Measurements from ENCODE around the gene AP1G2. TPM values are rescaled to one million over a fixed set of nuclear protein-coding genes. Genes with fewer than 3 reads are reported as not detected.
"Not testable (repeated sequence)": the region's sequence is repeated elsewhere in the genome, so short reads cannot be mapped to it uniquely, and the experiment has no call there.

AP1G2 gene
- total RNA-seq, 2 donors from 2014 or later = 36.4 to 61.7 TPM

DNA sequence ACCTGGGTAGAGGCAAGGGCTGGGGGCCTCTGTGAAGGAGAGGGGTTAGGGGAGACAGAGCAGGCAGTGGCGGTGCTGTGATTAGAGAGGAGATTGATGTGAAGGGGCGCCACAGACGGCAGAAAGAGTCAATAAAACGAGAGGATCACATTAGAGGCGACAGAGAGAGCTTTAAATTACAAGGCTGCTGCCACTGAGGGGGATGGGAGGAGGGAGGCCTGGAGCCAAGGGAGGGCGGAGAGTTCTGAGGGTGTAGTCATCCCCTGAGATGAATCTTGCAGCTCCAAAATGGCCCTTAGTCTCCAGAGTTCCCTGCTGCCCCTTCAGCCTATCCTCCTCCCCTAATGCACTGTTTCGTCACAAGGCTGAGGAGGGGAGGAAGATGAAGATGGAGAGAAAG lies 28.8 kb downstream of the AP1G2 start:
- H3K4me3 ChIP-seq = no peak overlapping the region
- H3K36me3 ChIP-seq = no peaks in the 10 kb centered on the region
- H3K9me3 ChIP-seq = no peaks in the 10 kb centered on the region
- no peaks in the 10 kb centered on the region for H3K27me3 ChIP-seq (replicated peaks; ENCODE audit: insufficient read depth)
- H3K27ac ChIP-seq = no peak overlapping the region
- H3K4me1 ChIP-seq (ENCODE audit: control insufficient read depth in 1 of 2, low read depth in 2 of 2) = no peaks in the 10 kb centered on the region
- no peak for ATAC-seq (ENCODE audit: insufficient number of reproducible peaks, low FRiP score, low read depth)
- DNase-seq (ENCODE audit: low spot score) = no peak
- TF ChIP-seq, protein P1, sequence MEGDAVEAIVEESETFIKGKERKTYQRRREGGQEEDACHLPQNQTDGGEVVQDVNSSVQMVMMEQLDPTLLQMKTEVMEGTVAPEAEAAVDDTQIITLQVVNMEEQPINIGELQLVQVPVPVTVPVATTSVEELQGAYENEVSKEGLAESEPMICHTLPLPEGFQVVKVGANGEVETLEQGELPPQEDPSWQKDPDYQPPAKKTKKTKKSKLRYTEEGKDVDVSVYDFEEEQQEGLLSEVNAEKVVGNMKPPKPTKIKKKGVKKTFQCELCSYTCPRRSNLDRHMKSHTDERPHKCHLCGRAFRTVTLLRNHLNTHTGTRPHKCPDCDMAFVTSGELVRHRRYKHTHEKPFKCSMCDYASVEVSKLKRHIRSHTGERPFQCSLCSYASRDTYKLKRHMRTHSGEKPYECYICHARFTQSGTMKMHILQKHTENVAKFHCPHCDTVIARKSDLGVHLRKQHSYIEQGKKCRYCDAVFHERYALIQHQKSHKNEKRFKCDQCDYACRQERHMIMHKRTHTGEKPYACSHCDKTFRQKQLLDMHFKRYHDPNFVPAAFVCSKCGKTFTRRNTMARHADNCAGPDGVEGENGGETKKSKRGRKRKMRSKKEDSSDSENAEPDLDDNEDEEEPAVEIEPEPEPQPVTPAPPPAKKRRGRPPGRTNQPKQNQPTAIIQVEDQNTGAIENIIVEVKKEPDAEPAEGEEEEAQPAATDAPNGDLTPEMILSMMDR (IDR thresholded peaks at IDR 0.05) = no peak

DNA sequence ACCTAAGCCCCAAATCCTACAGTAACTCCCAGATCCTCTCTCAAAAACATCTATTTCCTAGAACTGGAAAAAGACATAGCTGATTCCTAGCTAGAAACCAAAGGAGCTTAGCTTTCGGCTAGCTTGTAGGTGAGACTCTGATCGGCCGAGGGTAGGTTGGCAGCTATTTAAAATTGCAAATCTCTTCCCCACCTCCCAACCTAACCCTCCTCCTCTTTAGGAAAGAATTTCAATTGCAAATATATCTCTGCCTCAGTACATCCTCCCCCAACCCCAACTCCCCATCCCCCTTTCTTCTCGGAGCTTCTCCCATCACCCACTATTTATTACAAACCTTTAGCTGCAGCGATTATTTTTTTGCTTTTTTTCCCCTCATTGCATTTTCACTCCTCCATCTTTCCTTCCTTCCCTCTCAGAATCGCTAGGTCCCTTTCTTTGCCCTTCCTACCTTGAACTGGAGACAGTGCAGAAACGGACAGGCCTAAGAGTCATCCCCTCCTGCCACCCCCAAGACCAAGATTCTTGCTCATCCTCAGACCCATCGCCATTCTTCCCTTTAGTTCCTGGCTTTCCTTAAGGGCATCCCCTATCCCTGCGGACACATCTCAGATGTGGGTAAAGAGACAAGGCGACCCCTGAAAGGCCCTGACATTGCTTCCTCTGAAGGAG lies 29.4 kb downstream of the AP1G2 start:
- ATAC-seq (ENCODE audit: insufficient number of reproducible peaks, low FRiP score, low read depth) (no peak), DNase-seq (ENCODE audit: low spot score) (no peak)
- Histone ChIP-seq H3K4me1 (ENCODE audit: control insufficient read depth in 1 of 2, low read depth in 2 of 2) (no peaks in the 10 kb centered on the region), H3K9me3 (no peaks in the 10 kb centered on the region), H3K27me3 (replicated peaks; ENCODE audit: insufficient read depth) (no peaks in the 10 kb centered on the region), H3K36me3 (no peaks in the 10 kb centered on the region), H3K27ac (no peak overlapping the region), H3K4me3 (no peak overlapping the region)
- TF ChIP-seq, protein P1 (IDR thresholded peaks at IDR 0.05) = no peak

DNA sequence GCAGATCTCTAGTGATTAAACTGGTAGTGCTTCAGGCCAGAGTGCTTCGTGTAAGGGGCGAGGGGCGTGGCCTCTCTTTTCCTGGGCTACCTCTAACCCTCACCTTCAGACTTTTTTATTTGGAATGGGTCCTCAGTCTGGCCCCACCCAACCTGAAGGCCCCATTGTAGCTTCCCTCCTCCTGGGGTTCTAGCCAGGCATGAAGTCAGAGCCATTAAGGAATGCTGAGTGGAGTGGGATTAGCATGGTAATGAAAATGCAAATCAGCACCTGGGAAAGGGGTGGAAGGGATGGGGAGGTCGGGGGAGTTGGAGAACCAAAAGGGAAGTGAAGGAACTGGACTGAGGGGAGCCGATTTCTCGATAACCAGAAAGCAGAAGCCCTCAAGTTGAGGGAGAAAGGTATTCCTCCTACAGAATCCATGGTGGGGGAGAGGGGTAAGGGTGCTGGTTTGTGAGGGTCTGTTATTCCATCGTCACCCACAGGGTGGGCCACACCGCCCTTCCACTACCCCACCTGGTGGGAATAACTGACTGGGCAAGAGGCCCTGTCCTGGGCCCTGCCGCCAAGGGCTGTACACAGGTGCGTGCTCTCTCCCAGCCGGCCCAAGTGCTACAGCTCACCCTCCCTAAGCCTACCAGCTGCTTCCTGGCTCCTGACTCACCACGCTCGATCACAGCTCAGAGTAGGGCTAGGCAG lies 30.1 kb downstream of the AP1G2 start:
- Histone ChIP-seq H3K4me1 (ENCODE audit: control insufficient read depth in 1 of 2, low read depth in 2 of 2) (no peaks in the 10 kb centered on the region), H3K27me3 (replicated peaks; ENCODE audit: insufficient read depth) (no peaks in the 10 kb centered on the region), H3K4me3 (no peak overlapping the region), H3K36me3 (no peaks in the 10 kb centered on the region), H3K27ac (no peak overlapping the region), H3K9me3 (no peaks in the 10 kb centered on the region)
- ATAC-seq (ENCODE audit: insufficient number of reproducible peaks, low FRiP score, low read depth) (no peak), DNase-seq (ENCODE audit: low spot score) (no peak)
- TF ChIP-seq, protein P1 (IDR thresholded peaks at IDR 0.05) = no peak

DNA sequence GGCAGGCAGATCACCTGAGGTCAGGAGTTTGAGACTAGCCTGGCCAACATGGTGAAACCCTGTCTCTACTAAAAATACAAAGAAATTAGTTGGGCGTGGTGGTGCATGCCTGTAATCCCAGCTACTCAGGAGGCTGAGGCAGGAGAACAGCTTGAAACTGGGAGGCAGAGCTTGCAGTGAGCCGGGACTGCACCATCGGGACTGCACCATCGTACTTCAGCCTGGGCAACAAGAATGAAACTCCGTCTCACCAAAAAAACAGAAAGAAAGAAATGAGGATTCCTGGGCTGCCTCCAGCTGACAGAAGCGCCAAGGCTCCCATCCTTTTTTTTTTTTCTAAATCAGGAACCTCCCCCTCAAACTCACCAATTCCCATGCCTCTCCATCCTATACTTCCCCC lies 30.7 kb downstream of the AP1G2 start:
- not testable (repeated sequence) for DNase-seq (ENCODE audit: low spot score); ATAC-seq (ENCODE audit: insufficient number of reproducible peaks, low FRiP score, low read depth); H3K36me3 ChIP-seq; H3K27ac ChIP-seq; H3K4me3 ChIP-seq; H3K4me1 ChIP-seq (ENCODE audit: control insufficient read depth in 1 of 2, low read depth in 2 of 2); H3K27me3 ChIP-seq (replicated peaks; ENCODE audit: insufficient read depth); H3K9me3 ChIP-seq

DNA sequence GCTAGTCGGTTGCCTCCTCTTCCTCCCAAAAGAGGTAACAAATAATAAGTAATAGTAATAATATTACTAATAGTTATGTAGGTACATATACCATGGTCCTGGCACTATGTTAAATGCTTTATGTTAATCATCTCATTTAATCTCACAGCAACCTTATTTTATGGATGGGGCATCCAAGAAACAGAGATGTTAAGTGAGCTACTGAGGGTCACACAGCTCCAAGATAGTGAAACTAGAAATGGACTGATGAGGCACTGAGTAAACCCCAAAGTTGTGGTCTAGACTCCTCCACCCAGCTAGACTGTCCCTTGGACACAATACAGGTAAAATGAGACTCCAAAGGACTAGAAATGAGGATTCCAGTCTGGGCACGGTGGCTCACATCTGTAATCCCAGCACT lies 31.1 kb downstream of the AP1G2 start:
- TF ChIP-seq, protein P1 (IDR thresholded peaks at IDR 0.05) = no peak
- Histone ChIP-seq H3K9me3 (no peaks in the 10 kb centered on the region), H3K4me1 (ENCODE audit: control insufficient read depth in 1 of 2, low read depth in 2 of 2) (no peaks in the 10 kb centered on the region), H3K36me3 (no peaks in the 10 kb centered on the region), H3K27me3 (replicated peaks; ENCODE audit: insufficient read depth) (no peaks in the 10 kb centered on the region), H3K27ac (no peak overlapping the region), H3K4me3 (no peak overlapping the region)
- DNase-seq (ENCODE audit: low spot score) (no peak), ATAC-seq (ENCODE audit: insufficient number of reproducible peaks, low FRiP score, low read depth) (no peak)

All from thoracic aorta (tissue), 2 donors.